Cardiac atrium fibroblast (primary cell): ENCODE data around the gene PFDN5. TPM values are rescaled to one million over a fixed set of nuclear protein-coding genes. Genes with fewer than 3 reads are reported as not detected.

Experiments used
- total RNA-seq: library from RNA; depleted of rRNA; stranded (reverse); fragments of >200 nt; gene quantifications from 2 replicates; pipeline ENCODE4 v1.2.3, GENCODE V29; 2015

Gene PFDN5
- 376 and 591 TPM in 2 replicates for total RNA-seq

GRCh38 chr12:53295070-53295890 is at the start of gene PFDN5:
TSS of gene PFDN5 (plus strand) at chr12:53295542. CDS start at chr12:53295568, 26 bp downstream.

DNA sequence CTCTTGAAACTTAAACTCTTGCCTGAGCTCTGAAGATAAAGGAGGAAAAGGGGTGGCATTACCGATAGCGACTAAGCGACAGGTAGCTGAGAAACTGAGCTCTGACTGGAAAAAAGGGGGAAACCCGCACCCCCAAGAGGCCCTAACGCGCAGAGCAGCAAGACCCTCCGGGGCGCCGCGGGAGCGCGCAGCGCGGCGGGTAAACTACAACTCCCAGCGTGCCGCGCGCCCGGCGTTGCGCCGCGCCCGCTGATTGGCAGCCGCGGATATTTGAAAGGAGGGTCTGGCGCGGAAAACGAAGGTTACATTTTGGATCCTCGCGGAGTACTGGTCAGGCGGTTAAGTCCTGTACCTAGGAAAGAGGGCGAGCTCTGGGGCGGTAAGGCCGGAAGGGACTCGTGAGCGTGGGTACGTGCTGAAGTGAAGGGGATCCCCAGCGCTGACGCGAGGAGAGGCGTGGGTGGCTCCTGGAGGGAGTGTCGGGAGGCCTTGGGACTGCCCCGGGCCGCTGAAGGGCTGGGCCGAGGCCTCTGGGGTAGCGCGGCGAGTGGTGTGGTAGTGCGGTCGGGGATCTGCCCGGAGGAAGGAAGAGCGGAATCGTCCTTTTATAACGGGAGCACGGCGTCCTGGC is 27.2 kb upstream of the PFDN5 start, which contains the start of gene ESPL1:
TSS of gene ESPL1 (plus strand) at position 301 of the 631 bp plus-strand sequence. CDS start 468 bp downstream, outside the sequence.

GRCh38 chr12:53299454-53300180 is 4.3 kb downstream of the PFDN5 start, which contains the start of gene MYG1:
TSS of gene MYG1 (plus strand) at chr12:53299695. CDS start at chr12:53299738, 43 bp downstream.

DNA sequence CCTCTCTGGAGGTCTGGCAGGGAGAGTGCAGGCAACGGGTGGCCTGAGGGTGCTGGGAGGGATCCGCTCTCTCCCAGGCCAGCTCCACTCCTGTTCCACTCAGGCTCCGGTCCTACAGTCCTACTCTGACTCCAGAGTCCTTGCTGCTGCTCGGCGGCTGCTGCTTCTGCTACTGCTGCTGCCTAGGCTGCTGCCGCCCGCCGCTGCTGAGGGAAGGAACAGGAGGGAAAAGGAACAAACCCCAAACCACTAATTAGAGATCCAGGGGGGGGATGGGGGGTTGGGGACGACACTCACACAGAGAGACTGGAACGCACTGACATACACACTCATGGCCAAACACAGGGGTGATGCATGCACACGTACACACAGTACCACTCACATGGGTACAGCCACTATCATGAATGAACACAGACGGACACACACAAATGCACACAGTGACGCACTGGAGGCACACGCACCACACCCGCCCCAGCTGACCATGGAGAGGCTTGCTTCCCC is 40.9 kb downstream of the PFDN5 start, which contains the start of gene SP7:
TSS of gene SP7 (minus strand) at position 174 of the 501 bp plus-strand sequence. CDS start 708 bp downstream, outside the sequence.

Other genes starting within 250 kb of the PFDN5 start
- 99.6 and 100 TPM in 2 replicates for gene TNS2, start 245.5 kb upstream of the PFDN5 start, total RNA-seq
- 24.3 and 27.1 TPM in 2 replicates for gene SPRYD3, start 216.2 kb upstream of the PFDN5 start, total RNA-seq
- gene IGFBP6, start 197.9 kb upstream of the PFDN5 start, total RNA-seq = 275 and 379 TPM in 2 replicates
- not detected in 2 replicates for gene SOAT2, start 192.1 kb upstream of the PFDN5 start, total RNA-seq
- 5.0 and 6.5 TPM in 2 replicates for gene ZNF740, start 114.8 kb upstream of the PFDN5 start, total RNA-seq
- 7.4 and 11.8 TPM in 2 replicates for gene CSAD, start 114.6 kb upstream of the PFDN5 start, total RNA-seq
- 0.18 TPM in 1 of 2 replicates, not detected in the other for gene ITGB7, start 88.3 kb upstream of the PFDN5 start, total RNA-seq
- gene RARG, start 63.3 kb upstream of the PFDN5 start, total RNA-seq = 15.6 and 17.7 TPM in 2 replicates
- gene ESPL1, start 27.2 kb upstream of the PFDN5 start, total RNA-seq = 3.2 and 4.7 TPM in 2 replicates
- gene MYG1, start 4.2 kb downstream of the PFDN5 start, total RNA-seq = 38.6 and 54.3 TPM in 2 replicates
- gene AAAS, start 26.1 kb downstream of the PFDN5 start, total RNA-seq = 46.2 and 50.2 TPM in 2 replicates
- gene SP7, start 40.8 kb downstream of the PFDN5 start, total RNA-seq = not detected in 2 replicates
- 25.8 and 28.3 TPM in 2 replicates for gene SP1, start 84.6 kb downstream of the PFDN5 start, total RNA-seq
- gene AMHR2, start 128.3 kb downstream of the PFDN5 start, total RNA-seq = not detected in 2 replicates
- gene PRR13, start 146.2 kb downstream of the PFDN5 start, total RNA-seq = 70.8 and 92.7 TPM in 2 replicates
- gene PCBP2, start 156.6 kb downstream of the PFDN5 start, total RNA-seq = 158 and 225 TPM in 2 replicates
- gene MAP3K12, start 203.9 kb downstream of the PFDN5 start, total RNA-seq = 25.4 and 26.9 TPM in 2 replicates
- 30.1 and 43.5 TPM in 2 replicates for gene TARBP2, start 205.7 kb downstream of the PFDN5 start, total RNA-seq
- not detected in 2 replicates for gene NPFF, start 211.9 kb downstream of the PFDN5 start, total RNA-seq